CD4-positive, alpha-beta T cell (primary cell): ENCODE results near the gene STARD3. TPM values are rescaled to one million over a fixed set of nuclear protein-coding genes. Genes with fewer than 3 reads are reported as not detected.
A peak's percentile ranks its signal among the peaks of the same experiment; 100 is the strongest.

ENCODE experiments used
- ATAC-seq: fragments of 200-7000 bp; cut with Tn5 transposase; one replicate; pipeline ENCODE4 v1.10.0; 2022; ENCODE audit warnings: mild to moderate bottlenecking; ENCODE audit not compliant: poor library complexity
- CTCF ChIA-PET: fragments of 350-600 bp; sonication (Branson Sonifier 250); formaldehyde crosslinking; loops from one replicate; lab custom pipeline; 2021; ENCODE audit warnings: antibody characterized with exemption, inconsistent platforms; lab: Charles Lee
- POLR2A ChIA-PET: fragments of 350-600 bp; sonication (Branson Sonifier 250); formaldehyde crosslinking; loops from one replicate; lab custom pipeline; 2021; ENCODE audit warnings: antibody characterized with exemption, inconsistent platforms; lab: Charles Lee
- DNase-seq, 14 experiments: peaks; one replicate each; pipeline ENCODE4 v3.0.0-alpha.2; 2013 to 2020; ENCODE audit warnings: mixed read lengths in 2 of 14
- H3K27ac ChIP-seq, 2 donors: one replicate each; pipeline versions ENCODE4 v1.5.1 to v1.7.0; 2013; ENCODE audit warnings: low read length in 2 of 2, low read depth in 1 of 2, mild to moderate bottlenecking in 1 of 2
- H3K27me3 ChIP-seq, 2 experiments: 1 replicate in 1 of 2; 2 replicates in 1 of 2; pipeline versions ENCODE4 v1.6.1 to v1.7.0; 2013; ENCODE audit warnings: low read length in 2 of 2, control low read depth in 1 of 2, mild to moderate bottlenecking in 1 of 2, moderate library complexity in 1 of 2; ENCODE audit not compliant: insufficient read depth in 2 of 2, control insufficient read depth in 1 of 2
- H3K36me3 ChIP-seq: one replicate; pipeline ENCODE4 v1.6.1; 2013; ENCODE audit warnings: low read length, control low read depth; ENCODE audit not compliant: insufficient read depth
- H3K4me1 ChIP-seq: one replicate; pipeline ENCODE4 v1.6.1; 2013; ENCODE audit warnings: low read length, control low read depth; ENCODE audit not compliant: insufficient read depth
- H3K4me3 ChIP-seq: one replicate; pipeline ENCODE4 v1.5.1; 2013; ENCODE audit warnings: mild to moderate bottlenecking, low read length, moderate library complexity
- H3K9me3 ChIP-seq, 2 experiments: 1 replicate in 1 of 2; 2 replicates in 1 of 2; pipeline versions ENCODE4 v1.6.1 to v1.7.0; 2013; ENCODE audit warnings: low read length in 2 of 2, mild to moderate bottlenecking in 2 of 2, control low read depth in 1 of 2, moderate library complexity in 1 of 2; ENCODE audit not compliant: control insufficient read depth in 1 of 2, insufficient read depth in 1 of 2
- H3K27ac Mint-ChIP-seq: one replicate; pipeline ENCODE4 v1.8.0; 2020; ENCODE audit warnings: mixed read lengths
- H3K27me3 Mint-ChIP-seq: one replicate; pipeline ENCODE4 v1.8.0; 2021; ENCODE audit warnings: mixed read lengths
- H3K36me3 Mint-ChIP-seq: one replicate; pipeline ENCODE4 v1.8.0; 2021; ENCODE audit warnings: low read depth, mixed read lengths
- H3K4me1 Mint-ChIP-seq: one replicate; pipeline ENCODE4 v1.8.0; 2021; ENCODE audit warnings: low read depth, mixed read lengths
- H3K4me3 Mint-ChIP-seq: one replicate; pipeline ENCODE4 v1.8.0; 2020; ENCODE audit warnings: mild to moderate bottlenecking, mixed read lengths
- H3K9me3 Mint-ChIP-seq: one replicate; pipeline ENCODE4 v1.8.0; 2020; ENCODE audit warnings: mixed read lengths
- CTCF ChIP-seq: fragments of 200-600 bp; IDR thresholded peaks from one replicate; pipeline ENCODE4 v1.8.0; 2022; ENCODE audit warnings: antibody characterized with exemption, mild to moderate bottlenecking
- intact Hi-C, 2 experiments: fragments of 100-400 bp; cut with DNase I in 1 of 2; cut with micrococcal nuclease in 1 of 2; formaldehyde crosslinking; loops; one replicate each; pipeline versions ENCODE4 v1.15.1 to v1.9.0; 2023 to 2025; cut with DNase I, micrococcal nuclease
- total RNA-seq, 174 experiments: library from RNA in 2 of 174; stranded (reverse) in 2 of 174; gene quantifications; one replicate each; pipeline ENCODE4 v1.2.3 and lab custom pipeline; 2021 to 2026

STARD3 gene
- total RNA-seq, 2 experiments from 2014 or later, result 96.5 to 99.9 TPM

- Histone ChIP-seq H3K27ac (no peak overlapping the region), H3K27me3 (no peaks in the 10 kb centered on the region), H3K4me1 (peaks cover 28% of the 10 kb centered on the region), H3K4me3 (no peak overlapping the region), H3K36me3 (peaks cover 39% of the 10 kb centered on the region), H3K9me3 (no peaks in the 10 kb centered on the region)
- ATAC-seq (peak; percentile 84), DNase-seq (peak; percentile 70 to 87 (median 77))
- peak overlapping the region; percentile 70 for H3K27ac Mint-ChIP-seq
- POLR2A ChIA-PET, result interaction anchor here (1.1 to 2.7 kb wide), 5 partner anchors 15 to 77 kb away, joined by 5 to 8 read pairs (median 6); partner anchors contain the start of genes MIEN1 and PNMT
- no peaks in the 10 kb centered on the region for H3K27me3 Mint-ChIP-seq
- intact Hi-C loops, result loop anchor here in 1 of 2 experiments (1.0 kb wide), 1 partner anchor 31 kb away; no protein-coding TSS in a partner anchor
- peaks cover 61% of the 10 kb centered on the region for H3K4me1 Mint-ChIP-seq
- no peaks in the 10 kb centered on the region for H3K9me3 Mint-ChIP-seq
- H3K4me3 Mint-ChIP-seq, result no peak overlapping the region
- CTCF ChIA-PET, result interaction anchor here (0.6 to 2.8 kb wide), 25 partner anchors 9 to 327 kb away, joined by 3 to 66 read pairs (median 5); partner anchors contain the start of genes IKZF3, MIEN1, PGAP3 and PNMT
- TF ChIP-seq CTCF, result peak; percentile 97
- peaks cover 47% of the 10 kb centered on the region for H3K36me3 Mint-ChIP-seq
Measured at GRCh38 chr17:39653662-39654331, 16.9 kb downstream of the STARD3 start.

GRCh38 chr17:39655105-39655504 lies 18.2 kb downstream of the STARD3 start:
- peaks cover 38% of the 10 kb centered on the region for H3K4me1 ChIP-seq
- H3K4me1 Mint-ChIP-seq, result peaks cover 62% of the 10 kb centered on the region
- no peaks in the 10 kb centered on the region for H3K9me3 Mint-ChIP-seq
- TF ChIP-seq CTCF, result no peak
- no peaks in the 10 kb centered on the region for H3K9me3 ChIP-seq
- H3K27ac Mint-ChIP-seq, result peak overlapping the region; percentile 75
- DNase-seq (no peak), ATAC-seq (no peak)
- no peak overlapping the region for H3K4me3 ChIP-seq
- ChIA-PET POLR2A (interaction anchor here (0.7 to 2.7 kb wide), 7 partner anchors 12 to 325 kb away, joined by 3 to 8 read pairs (median 4); partner anchors contain the start of genes IKZF3, MIEN1, PNMT and PSMD3), CTCF (interaction anchor here (1.2 to 2.8 kb wide), 4 partner anchors 10 to 33 kb away, joined by 3 to 66 read pairs (median 19); partner anchors contain the start of genes PNMT, STARD3 and TCAP)
- H3K4me3 Mint-ChIP-seq, result no peak overlapping the region
- intact Hi-C loops, result no loop called here
- no peaks in the 10 kb centered on the region for H3K27me3 Mint-ChIP-seq
- H3K27ac ChIP-seq, result no peak overlapping the region
- H3K27me3 ChIP-seq, result no peaks in the 10 kb centered on the region
- H3K36me3 Mint-ChIP-seq, result peaks cover 52% of the 10 kb centered on the region
- H3K36me3 ChIP-seq, result peaks cover 50% of the 10 kb centered on the region

- intact Hi-C loops, result no loop called here
- Histone ChIP-seq H3K4me1 (peaks cover 40% of the 10 kb centered on the region), H3K4me3 (no peak overlapping the region), H3K27me3 (no peaks in the 10 kb centered on the region), H3K27ac (no peak overlapping the region), H3K9me3 (no peaks in the 10 kb centered on the region), H3K36me3 (peaks cover 73% of the 10 kb centered on the region)
- H3K27me3 Mint-ChIP-seq, result no peaks in the 10 kb centered on the region
- peaks cover 68% of the 10 kb centered on the region for H3K36me3 Mint-ChIP-seq
- no peak for TF ChIP-seq CTCF
- H3K4me3 Mint-ChIP-seq, result peak overlapping the region; percentile 11
- CTCF ChIA-PET, result no interaction called here
- peak overlapping the region; percentile 66 for H3K27ac Mint-ChIP-seq
- H3K4me1 Mint-ChIP-seq, result peaks cover 47% of the 10 kb centered on the region
- DNase-seq, result peak in 1 of 14 experiments; percentile 23
- H3K9me3 Mint-ChIP-seq, result no peaks in the 10 kb centered on the region
- no peak for ATAC-seq
- POLR2A ChIA-PET, result interaction anchor here (1.1 kb wide), 1 partner anchor 10 kb away, joined by 5 read pairs; the partner anchor contains the start of gene PNMT
Measured at GRCh38 chr17:39658346-39658745, 21.4 kb downstream of the STARD3 start.
